ENCODE data around the gene MYRIP.

GRCh38 chr3:39765575-39765974 is 43.8 kb upstream of the MYRIP start:
- TF ChIP-seq EZH2 (IDR thresholded peaks at IDR 0.05) (no peak), POLR2AphosphoS5 (IDR thresholded peaks at IDR 0.05; ENCODE audit: borderline replicate concordance, low read depth, low read length) (no peak)
